HepG2 (cell line): ENCODE data around the gene BLVRA. TPM values are rescaled to one million over a fixed set of nuclear protein-coding genes. Genes with fewer than 3 reads are reported as not detected.

Source experiments
- GABPB1 ChIP-seq: IDR thresholded peaks from 2 replicates; pipeline ENCODE4 v1.6.1; 2016; ENCODE audit warnings: mild to moderate bottlenecking, missing genetic modification reagents, moderate library complexity, missing compliant biosample characterization
- GATA4 ChIP-seq: sonication (generic); IDR thresholded peaks from 2 replicates; pipeline ENCODE4 v1.6.1; 2016; ENCODE audit warnings: antibody characterized with exemption, low read depth, borderline replicate concordance
- GMEB1 ChIP-seq: sonication (generic); formaldehyde crosslinking; IDR thresholded peaks from 2 replicates; pipeline ENCODE4 v1.5.1; 2020; ENCODE audit warnings: missing genetic modification reagents, mild to moderate bottlenecking, borderline replicate concordance
- JUNB ChIP-seq: sonication (generic); formaldehyde crosslinking; IDR thresholded peaks from 2 replicates; pipeline ENCODE4 v1.8.0; 2022; ENCODE audit warnings: missing genetic modification reagents, mild to moderate bottlenecking, borderline replicate concordance
- MAF1 ChIP-seq: sonication (generic); formaldehyde crosslinking; IDR thresholded peaks from 2 replicates; pipeline ENCODE4 v1.5.0; 2020; ENCODE audit warnings: missing genetic modification reagents, borderline replicate concordance
- MED1 ChIP-seq: sonication (generic); formaldehyde crosslinking; IDR thresholded peaks from 2 replicates; pipeline ENCODE4 v1.4.0; 2020; ENCODE audit warnings: missing genetic modification reagents
- NFIB ChIP-seq: sonication (generic); formaldehyde crosslinking; IDR thresholded peaks from 2 replicates; pipeline ENCODE4 v1.9.0; 2021; ENCODE audit warnings: missing genetic modification reagents, mild to moderate bottlenecking, borderline replicate concordance
- NR2F1 ChIP-seq, 2 experiments: fragments of 450-650 bp in 1 of 2; formaldehyde crosslinking in 1 of 2; IDR thresholded peaks; 2 replicates each; pipeline versions ENCODE4 v1.5.0 to v1.6.1; 2016 to 2020; ENCODE audit warnings: mild to moderate bottlenecking in 1 of 2, missing compliant biosample characterization in 1 of 2, missing genetic modification reagents in 1 of 2, moderate library complexity in 1 of 2
- RBM22 ChIP-seq: fragments of 200-400 bp; formaldehyde crosslinking; optimal IDR thresholded peaks from 2 replicates; pipeline ENCODE3; 2017; ENCODE audit warnings: mild to moderate bottlenecking, low read length, moderate library complexity
- REXO4 ChIP-seq: sonication (generic); formaldehyde crosslinking; IDR thresholded peaks from 2 replicates; pipeline ENCODE4 v1.8.0; 2022; ENCODE audit warnings: missing genetic modification reagents, mild to moderate bottlenecking, borderline replicate concordance
- SOX13 ChIP-seq, 3 experiments: fragments of 450-650 bp in 1 of 3; sonication (generic) in 1 of 3; formaldehyde crosslinking in 1 of 3; IDR thresholded peaks in 2 of 3; conservative IDR thresholded peaks in 1 of 3; 2 replicates each; pipeline versions ENCODE4 v1.5.0 to v1.6.1; 2016 to 2020; ENCODE audit warnings: antibody characterized with exemption in 1 of 3, mild to moderate bottlenecking in 1 of 3, missing compliant biosample characterization in 1 of 3, missing genetic modification reagents in 1 of 3, moderate library complexity in 1 of 3
- ZGPAT ChIP-seq: IDR thresholded peaks from 2 replicates; pipeline ENCODE4 v1.6.1; 2016; ENCODE audit warnings: mild to moderate bottlenecking
- ZIK1 ChIP-seq: sonication (generic); formaldehyde crosslinking; IDR thresholded peaks from 2 replicates; pipeline ENCODE4 v1.5.0; 2020; ENCODE audit warnings: mild to moderate bottlenecking, low read depth, missing genetic modification reagents, borderline replicate concordance
- ZNF318 ChIP-seq: sonication (generic); formaldehyde crosslinking; IDR thresholded peaks from 2 replicates; pipeline ENCODE4 v1.4.0; 2020; ENCODE audit warnings: mild to moderate bottlenecking, missing genetic modification reagents
- ZNF460 ChIP-seq: sonication (generic); formaldehyde crosslinking; IDR thresholded peaks from 2 replicates; pipeline ENCODE4 v1.5.1; 2020; ENCODE audit warnings: missing genetic modification reagents, mild to moderate bottlenecking, borderline replicate concordance
- polyA plus RNA-seq, 8 experiments: library from polyadenylated mRNA; depleted of rRNA in 3 of 8; stranded (reverse) in 7 of 8; unstranded in 1 of 8; fragments of >200 nt; fragmentation: Illumina TruSeq in 4 of 8; extraction: Trizol in 4 of 8; gene quantifications; 2 replicates each; pipeline versions ENCODE4 v1.2.1 to v1.2.3, GENCODE V29; 2011 to 2016; ENCODE audit warnings: low read depth in 4 of 8, missing spikeins in 1 of 8, mixed read lengths in 1 of 8; ENCODE audit not compliant: insufficient read depth in 1 of 8
- total RNA-seq, 5 experiments: library from RNA; depleted of rRNA; stranded (reverse); fragments of >200 nt; fragmentation: Illumina TruSeq; extraction: Trizol; gene quantifications; 2 replicates each; pipeline ENCODE4 v1.2.3, GENCODE V29; 2016; ENCODE audit warnings: low read depth in 1 of 5

Gene BLVRA
- total and polyA plus RNA-seq, 2 of the 13 experiments (the other 11 are each of a cell fraction or from before 2014, with no cell fraction given): 39.2 to 64.2 TPM

GRCh38 chr7:43769791-43770465, 11.4 kb downstream of the BLVRA start (continued):
- TF ChIP-seq GMEB1 (0 out of 2 replicates have a peak, but pooled peaks have one; percentile 42), JUNB (CRISPR knock-in tag) (0 out of 2 replicates have a peak, but pooled peaks have one; percentile 52), MAF1 (CRISPR knock-in tag) (no peak), ZNF318 (CRISPR knock-in tag) (peak; percentile 75; the same call in 1 of the 2 replicates), ZGPAT (CRISPR knock-in tag) (peak; percentile 94), NFIB (CRISPR knock-in tag) (no peak), NR2F1 (CRISPR knock-in tag; IDR thresholded peaks at IDR 0.05) (peak; percentile 74 to 76), ZIK1 (CRISPR knock-in tag) (no peak), GATA4 (peak; percentile 33; the same call in 1 of the 2 replicates), RBM22 (no peak), GABPB1 (peak; percentile 24; the same call in 1 of the 2 replicates), REXO4 (CRISPR knock-in tag) (no peak), ZNF460 (CRISPR knock-in tag) (peak; percentile 89; the same call in 1 of the 2 replicates), SOX13 (IDR thresholded peaks at IDR 0.05) (peak; percentile 69), SOX13 (CRISPR knock-in tag; conservative IDR thresholded peaks at IDR 0.05 in 1 of 2, IDR thresholded peaks at IDR 0.05 in 1 of 2) (peak in 1 of 2 experiments; percentile 91; a peak in 2 of 4 replicates), MED1 (CRISPR knock-in tag) (peak; percentile 96)
